IPS DF 4.7 (cell line): Measurements from ENCODE around the gene TRIM28.
A peak's percentile ranks its signal among the peaks of the same experiment; 100 is the strongest.
"Not testable (repeated sequence)": the region's sequence is repeated elsewhere in the genome, so short reads cannot be mapped to it uniquely, and the experiment has no call there.

Experiments
- DNase-seq: peaks from one replicate; pipeline ENCODE4 v3.0.0-alpha.2; 2013; ENCODE audit warnings: low spot score; ENCODE audit errors: extremely low read depth

The TRIM28 gene

DNA sequence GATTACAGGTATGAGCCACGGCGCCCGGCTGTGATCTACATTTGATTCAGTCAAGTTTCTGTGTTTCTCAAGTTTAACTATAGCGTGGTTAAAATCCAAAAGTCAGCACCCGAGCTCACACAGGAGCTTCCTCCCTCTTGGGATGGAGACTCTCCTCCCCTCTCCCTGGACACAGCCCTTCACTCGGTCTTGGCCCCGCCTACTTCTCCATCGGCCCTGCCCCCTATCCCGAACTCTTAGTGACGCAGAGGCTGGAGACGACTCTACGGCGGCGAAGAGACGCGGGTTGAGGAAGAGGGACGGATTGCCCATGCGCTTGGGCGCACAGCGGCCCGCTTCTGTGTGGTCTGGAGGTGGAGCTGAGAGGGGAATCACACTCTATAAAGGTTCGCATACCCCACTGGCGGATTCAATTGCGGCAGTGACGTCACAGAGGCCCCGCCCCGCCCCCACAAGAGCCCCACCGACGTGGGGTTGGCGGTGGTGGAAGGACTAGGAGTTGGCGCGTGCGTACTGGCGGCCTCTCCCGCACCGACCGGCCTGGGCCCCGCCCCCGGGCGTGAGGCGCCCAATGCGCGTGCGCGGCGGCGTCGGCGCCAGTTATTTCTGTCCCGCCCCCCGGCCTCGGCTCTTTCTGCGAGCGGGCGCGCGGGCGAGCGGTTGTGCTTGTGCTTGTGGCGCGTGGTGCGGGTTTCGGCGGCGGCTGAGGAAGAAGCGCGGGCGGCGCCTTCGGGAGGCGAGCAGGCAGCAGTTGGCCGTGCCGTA is at the start of gene TRIM28:
TSS of gene TRIM28 (plus strand) at position 239 of the 765 bp plus-strand sequence. CDS start 694 bp downstream, outside the sequence.
- no peak for DNase-seq

DNA sequence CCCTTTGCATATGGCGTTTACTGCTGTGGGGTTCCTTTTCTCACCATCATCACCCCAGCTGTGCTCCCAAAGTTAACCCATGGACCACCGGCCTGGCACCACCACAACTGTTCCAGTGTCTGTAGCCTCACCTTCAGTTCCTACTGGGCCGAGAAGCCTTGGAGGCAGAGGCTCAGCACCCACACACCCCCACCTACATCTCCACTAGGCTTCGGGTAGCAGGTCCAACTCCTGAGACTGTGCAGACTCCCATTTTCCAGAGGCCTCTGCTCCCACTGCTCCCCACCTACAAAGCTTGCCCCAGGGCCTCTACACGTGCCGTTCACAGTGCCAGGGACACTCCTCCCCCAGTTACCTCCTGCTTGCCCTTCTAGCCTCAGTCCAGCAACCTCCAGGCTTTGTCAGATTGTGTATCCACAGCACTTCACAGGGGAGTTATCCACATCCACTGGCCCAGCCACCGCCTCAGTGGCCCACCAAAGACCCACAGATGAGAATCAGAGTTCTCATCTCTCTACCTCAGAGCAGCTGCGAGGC is 46.2 kb upstream of the TRIM28 start:
- DNase-seq, result no peak

DNA sequence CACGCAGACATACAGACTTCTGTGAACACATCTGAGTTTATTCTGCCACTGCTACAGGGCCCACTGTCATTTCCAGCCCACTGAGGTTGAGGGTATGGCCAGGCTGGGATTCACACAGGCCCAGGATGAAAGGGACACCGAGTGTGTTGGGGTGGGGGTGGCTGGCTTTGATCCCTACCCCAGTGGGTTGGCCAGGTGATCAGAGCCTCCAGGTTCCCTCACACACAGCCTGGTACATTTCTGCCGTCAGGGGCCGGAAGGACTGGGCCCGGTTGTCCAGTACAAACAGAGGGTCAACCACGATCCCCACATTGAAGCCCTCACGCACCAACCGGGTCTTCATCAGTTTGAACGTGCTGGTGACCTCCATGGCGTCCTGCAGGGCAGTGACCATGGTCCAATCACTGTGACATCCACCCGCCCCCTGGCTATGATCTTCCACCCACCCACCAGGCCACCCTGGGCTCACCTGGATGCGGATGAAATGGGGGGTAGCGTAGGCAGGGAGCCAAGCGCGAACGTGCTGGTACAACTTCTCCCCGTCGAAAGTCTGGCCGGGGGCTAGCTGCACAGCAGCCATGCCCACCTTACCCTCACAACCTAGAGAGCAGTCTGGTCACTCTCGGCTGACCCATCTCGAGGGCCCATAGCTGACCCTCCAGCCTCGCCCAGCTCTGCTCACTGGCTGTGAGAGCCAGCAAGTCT is 45.4 kb upstream of the TRIM28 start:
- DNase-seq, result no peak

DNA sequence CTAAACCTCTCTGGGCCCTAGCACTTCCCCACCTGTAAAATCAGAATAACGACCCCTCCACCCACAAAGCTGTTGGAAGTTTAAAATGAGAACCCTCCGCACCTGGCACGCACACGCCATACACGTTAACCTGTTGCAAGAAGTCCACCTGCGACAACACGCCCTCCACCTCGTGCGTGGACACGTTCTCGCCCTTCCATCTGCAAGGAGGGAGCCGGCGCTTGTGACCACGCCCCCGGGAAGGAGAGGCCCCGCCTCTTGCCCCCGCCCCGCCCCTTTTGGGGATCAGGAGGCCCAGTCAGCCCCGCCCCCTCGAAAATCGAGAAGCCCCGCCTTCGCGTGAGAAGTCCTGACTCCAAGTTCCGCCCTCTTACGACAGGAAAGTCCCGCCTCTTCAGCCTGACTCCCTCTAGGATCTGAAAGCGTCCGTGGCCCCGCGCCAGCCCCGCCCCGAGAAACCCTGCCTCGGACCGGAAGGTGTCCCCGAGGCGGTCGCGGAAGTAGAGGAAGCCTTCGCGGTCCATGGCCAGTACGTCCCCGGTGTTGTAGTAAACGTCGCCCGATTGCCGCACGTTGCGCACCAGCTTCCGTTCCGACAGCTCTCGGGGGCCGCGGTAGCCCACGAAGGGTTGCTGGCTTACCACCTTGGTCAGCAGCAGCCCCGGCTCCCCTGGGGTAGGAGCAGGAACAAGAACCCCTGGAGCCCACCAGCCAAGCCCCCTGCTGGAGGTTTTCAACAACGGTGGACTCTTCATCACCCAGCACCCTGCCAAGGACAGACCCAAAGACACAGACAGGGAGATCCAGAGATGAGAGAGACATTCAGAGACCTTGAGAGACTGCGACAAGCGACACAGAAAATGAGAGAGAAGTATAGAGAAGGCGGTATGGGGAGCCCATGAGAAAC is 44.6 kb upstream of the TRIM28 start:
- DNase-seq, result peak; percentile 82

DNA sequence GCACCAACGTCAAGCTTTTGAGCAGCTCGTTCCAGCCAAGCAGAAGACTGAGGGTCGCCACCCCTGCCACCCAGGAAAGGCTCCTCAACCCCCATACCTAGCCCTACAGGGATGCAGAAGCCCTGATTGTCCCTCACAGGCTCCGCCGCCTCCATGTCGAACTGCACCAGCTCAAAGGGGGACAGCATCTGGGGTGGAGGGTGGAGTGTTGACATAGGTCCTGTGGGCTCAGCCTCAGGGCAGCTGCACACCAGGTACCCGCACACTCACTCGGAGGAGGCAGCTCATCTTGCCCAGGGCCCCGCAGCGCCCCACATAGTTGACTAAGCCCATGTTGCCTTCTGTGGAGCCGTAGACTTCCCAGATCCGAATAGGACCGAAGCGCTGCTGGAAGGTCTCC is 43.6 kb upstream of the TRIM28 start:
- no peak for DNase-seq

DNA sequence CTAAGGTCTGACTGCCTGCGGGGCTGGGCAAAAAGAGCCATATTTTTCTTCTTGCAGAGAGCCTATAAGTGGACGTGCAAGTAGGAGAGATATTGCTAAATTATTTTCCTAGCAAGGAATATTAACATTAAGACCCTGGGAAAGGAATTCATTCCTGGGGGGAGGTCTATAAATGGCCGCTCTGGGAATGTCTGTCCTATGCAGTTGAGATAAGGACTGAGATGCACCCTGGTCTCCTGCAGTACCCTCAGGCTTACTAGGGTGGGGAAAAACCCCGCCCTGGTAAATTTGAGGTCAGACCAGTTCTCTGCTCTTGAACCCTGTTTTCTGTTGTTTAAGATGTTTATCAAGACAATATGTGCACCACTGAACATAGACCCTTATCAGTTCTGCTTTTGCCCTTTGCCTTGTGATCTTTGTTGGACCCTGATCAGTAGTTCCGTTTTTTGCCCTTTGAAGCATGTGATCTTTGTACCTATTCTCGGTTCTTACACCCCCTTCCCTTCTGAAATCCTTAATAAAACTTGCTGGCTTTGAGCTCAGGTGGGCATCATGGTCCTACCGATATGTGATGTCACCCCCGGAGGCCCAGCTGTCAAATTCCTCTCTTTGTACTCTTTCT is 36.2 kb upstream of the TRIM28 start:
- not testable (repeated sequence) for DNase-seq

DNA sequence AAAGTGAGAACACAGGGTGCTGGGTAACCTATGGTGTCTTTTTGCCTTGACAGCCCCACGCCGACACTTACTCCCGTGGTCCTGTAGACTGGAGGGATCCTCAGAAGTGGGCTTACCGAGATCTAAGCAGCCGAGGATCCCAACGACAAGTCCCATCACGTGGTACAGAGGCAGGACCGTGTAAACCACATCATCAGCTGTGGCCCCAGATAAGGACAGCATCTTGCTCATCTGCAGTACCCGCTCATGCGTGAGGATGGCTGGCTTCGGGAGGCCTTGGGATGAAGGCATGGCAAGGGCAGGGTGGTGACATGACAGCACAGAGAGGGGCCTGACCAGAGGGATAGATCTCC is 34.2 kb upstream of the TRIM28 start:
- no peak for DNase-seq

DNA sequence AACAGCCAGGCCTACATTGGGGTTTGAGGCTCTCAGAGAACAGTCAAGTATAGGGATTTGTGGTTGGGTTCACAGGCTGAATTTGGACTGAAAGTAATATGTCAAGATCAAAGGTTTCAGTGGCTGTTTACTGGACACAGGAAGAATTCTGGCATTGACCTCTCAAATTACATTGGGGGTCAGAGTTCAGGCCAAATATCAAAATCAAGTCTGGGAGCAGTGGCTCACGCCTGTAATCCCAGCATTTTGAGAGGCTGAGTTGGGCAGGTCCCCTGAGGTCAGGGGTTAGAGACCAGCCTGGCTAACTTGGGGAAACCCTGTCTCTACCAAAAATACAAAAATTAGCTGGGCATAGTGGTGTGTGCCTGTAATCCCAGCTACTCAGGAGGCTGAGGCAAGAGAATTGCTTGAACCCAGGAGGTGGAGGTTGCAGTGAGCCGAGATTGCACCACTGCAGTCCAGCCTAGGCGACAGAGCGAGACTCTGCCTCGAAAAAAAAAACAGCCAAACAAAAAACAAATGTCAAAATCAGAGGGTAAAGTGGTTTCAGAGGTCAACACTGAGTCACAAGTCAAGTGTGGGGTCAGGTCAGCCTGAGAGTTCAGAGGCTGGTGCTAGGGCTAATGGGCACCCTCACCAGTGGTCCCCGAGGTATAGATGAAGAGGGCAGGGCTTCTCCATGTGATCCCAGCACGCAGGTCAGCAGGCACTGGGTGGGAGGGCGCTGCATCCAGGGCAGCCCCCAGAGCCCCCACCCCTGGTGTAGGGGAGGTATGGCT is 33.6 kb upstream of the TRIM28 start:
- DNase-seq, result no peak

DNA sequence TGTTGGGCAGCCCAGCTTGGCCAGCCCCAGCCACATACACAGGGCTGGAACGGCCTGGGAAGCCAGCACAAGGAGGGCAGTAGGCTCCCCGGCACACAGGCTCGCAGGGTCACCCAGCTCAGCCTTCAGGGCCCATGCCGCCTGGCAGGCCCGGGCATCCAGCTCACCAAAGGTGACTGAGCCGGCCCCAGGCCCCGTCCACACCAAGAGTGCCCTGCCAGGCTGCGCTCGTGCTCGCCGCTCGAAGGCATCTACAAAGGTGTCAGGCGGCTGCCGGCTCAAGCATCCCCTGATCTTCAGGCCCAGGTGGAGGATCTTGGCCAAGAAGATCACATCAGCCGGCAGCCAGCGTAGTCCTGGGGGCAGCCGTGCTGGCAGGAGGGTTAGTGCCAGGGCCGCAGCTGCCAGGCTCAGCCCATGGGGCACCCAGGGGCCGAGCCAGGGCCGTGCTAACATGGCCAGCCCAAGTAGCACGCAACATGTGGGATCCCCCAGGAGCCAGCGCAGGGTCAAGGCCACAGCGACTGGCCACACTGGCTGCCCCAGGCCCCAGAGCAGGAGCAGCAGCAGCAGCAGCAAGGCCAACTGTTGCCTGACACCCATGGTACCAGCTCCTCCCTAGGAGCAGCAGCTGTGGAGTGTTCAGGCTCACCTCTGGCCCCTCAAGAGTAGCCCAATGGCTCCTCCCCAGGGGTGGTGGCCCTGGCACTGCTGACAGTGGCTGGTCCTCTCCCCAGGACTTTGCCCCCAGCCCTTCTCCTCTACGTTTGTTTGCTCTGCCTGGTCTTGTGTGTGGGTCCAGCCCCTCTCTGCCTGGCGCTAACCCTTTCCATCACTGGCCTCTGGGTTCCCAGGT is 32.3 kb upstream of the TRIM28 start, which contains the start of gene SLC27A5:
TSS of gene SLC27A5 (minus strand) at position 640 of the 856 bp plus-strand sequence. CDS start at position 603, 37 bp downstream.
- DNase-seq, result no peak

DNA sequence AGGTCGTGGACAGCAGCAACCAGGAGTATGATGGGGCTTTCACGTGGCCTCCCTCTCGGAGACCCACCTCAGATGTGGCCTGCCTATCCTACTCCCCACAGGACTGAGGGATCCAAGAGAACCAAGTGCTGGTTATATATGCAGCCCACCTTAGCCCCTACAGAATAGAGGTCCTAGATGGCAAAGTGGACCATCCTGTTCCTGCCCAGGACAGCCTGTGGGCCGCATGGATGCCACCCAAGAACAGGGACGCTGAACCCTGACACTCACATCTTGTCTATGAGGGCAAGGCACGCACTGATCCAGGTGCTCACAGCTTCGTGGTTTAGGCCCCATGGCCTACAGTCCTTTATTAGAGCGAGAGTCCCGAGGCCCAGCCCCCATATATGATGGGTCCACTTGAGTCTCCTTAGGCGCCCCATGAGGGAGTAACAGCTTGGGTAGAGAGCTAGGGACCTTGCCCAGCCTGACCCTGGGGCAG is 30.6 kb upstream of the TRIM28 start:
- no peak for DNase-seq

DNA sequence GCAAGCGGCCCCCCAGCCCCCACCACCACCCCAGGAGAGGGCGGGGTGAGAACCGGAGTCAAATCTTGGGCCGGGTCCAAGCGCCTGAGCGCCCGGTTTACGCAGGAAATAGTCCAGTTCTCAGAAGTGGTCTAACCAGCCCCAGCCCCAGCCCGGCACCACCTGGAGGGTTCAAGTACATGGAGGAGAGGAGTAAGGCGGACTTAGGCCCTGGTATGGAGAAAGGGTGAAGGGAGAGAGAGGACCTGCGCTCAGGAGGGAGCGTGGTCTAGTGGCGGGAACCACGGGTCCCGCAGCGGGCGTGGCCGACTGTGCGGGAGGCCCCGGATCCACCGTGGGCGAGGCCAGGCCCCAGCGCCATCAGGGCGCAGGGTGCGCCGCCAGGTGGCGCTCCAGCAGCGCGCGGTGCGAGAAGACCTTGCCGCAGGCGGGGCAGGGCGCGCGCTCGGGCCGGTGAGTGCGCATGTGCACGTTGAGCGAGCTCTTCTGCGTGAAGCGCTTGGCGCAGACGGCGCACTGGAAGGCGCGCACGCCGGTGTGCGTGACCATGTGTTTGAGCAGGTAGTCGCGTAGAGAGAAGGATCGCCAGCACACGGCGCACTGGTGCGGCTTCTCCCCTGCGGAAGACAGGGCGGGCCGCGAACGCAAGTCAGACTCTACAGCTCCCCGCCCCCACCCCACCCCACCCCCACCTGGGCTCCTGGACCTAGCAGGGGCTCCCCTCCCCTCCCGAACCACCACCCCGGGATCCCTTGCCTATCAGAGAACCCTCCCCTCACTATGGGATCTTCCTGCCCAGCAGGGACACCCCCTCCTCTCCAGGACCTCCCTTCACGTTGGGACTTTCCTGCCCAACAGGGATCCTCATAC is 29.9 kb upstream of the TRIM28 start:
- peak; percentile 53 for DNase-seq

DNA sequence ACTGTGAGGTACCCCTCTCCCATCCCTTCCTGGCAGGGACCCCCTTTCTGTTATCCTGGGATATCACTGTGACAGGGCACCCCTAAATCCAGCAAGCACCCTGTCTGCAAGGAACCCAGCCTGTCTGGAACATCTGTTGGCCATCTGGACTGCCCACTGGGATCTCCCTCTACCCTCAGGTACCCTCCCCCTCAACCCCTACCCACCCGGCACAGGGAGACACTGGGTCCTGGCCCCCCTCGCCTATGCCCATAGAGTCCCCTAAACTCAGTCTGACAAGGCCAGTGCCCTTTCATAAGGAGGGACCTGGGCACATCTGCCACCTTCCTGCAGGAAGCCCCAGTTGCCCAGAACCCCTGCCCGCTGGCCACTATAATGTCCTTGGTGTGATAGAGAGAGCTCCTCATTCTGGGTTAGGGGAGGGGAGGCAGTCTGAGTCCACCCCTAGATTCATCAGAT is 29.3 kb upstream of the TRIM28 start:
- DNase-seq, result no peak

DNA sequence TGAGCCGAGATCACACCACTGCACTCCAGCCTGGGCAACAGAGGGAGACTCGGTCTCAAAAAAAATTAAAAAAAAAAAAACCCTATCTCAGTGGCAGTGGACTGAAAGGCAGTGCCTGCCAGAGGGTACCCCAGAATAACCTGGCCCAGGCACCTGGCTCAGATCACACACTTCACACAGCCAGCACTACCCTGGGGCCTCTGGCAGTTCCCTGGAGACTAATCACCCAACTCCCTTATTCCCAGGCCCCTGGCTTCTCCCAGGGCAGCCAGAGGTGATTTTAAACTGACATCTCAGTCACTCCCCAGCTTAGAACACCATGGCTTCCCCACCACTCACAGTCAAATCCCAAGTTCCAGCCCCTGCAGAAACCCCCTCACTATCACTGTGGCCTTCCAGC is 28.6 kb upstream of the TRIM28 start:
- no peak for DNase-seq

DNA sequence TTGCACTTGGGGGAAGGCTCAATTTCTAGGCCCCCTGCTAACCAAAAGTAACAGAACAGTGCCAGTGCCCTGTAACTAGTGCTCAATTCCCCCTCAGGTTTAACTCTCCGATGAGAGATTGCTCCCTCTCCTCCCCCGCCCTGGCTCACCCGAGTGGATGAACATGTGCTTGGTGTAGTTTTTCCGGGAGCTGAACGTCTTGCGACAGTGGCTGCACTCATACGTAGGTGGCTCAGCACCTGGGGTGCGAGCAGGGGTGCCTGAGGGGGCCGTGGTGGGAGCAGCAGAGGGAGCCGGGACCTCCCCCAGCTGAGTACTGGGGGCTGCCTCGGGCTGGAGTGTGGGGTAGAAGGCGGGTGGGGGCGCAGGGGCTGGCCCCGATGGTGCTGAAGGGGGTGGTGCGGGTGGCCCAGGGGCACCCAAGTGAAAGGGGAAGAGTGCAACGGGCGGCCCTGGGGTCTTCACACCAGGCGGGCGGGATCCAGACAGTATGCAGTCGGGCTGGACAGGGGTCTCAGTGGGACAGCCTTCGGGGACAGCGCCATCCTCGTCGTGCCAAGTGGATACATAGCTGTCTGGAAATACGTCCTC is 27.5 kb upstream of the TRIM28 start:
- DNase-seq, result no peak

DNA sequence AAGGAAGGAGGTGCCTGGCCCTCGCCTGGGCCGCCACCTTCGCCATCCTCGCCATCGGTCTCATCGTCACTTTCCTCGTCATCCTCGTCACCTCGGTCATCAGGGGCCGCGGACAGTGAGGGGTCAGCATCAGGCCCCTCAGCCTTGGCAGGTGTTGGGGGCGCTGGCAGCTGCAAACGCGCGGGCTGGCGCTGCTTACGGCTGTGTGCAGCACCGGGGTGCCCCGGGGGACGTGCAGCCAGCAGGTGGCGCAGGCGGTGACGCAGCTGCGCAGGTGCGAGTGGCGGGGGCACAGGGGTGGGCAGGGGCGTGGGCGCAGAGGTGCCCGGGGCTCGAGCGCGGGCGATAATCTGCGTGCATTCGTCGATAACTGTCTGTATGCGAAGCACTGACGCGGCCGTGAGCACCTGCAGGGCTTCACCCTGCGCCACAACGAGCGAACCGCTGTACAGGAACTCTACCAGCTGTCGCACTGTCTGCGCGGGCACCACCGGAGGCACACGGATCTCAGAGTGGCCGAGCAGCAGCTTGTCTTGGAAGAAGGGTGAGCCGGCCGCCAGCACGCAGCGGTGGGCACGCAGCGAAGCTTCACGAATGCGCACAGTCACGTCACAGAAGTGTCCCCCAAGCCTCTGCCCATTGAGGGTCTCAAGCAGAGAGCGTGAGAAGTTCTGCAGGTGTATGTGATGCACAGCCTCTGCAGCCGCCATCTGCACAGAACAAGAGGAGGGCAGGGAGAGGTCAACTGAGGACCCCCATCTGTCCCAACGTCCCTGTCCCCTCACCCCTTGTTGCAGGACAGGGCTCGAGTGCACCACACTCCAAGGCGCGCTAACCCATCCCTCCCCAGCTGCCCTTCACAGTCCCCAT is 26.7 kb upstream of the TRIM28 start:
- DNase-seq, result no peak

DNA sequence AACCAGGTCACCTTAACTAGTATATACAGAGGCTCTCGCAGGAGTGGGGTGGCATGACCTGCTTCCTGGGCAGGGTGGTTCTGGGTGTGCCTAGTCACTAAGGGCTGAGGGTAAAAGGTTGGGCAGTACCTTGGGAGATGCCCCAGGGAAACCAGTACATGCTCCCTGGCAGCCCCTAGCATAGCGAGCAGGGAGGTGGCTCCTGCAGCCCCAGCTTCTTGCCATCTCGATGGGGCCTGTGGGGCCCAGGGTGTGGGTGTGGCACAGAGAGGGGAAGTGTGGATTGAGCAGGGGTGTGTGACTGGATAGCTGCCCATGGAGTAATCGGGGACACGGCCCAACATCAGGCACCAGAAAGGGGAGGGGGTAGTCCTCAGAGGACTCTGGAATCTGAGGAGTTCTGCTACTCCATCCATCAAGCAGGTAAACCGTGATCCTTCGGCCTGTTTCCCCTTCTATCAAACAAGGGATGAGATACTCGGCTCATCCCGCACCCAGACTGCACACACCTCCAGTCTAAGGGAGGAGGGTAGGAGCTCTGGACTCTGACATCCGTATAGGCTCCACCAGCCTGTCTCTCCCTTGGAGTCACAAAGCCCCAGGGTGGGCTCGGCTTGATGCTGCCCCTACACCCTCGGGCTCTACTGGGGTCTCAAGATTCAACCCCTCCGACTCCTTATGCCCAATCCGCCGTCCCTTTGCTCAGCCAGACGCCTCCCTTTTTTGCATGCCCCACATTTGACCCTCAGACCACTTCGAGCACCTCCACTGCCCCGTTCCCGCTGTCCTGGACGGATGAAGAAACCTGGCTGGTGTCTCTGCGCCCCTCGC is 25.4 kb upstream of the TRIM28 start:
- no peak for DNase-seq
